ENCODE data around the gene LRRC26. TPM values are rescaled to one million over a fixed set of nuclear protein-coding genes. Genes with fewer than 3 reads are reported as not detected.
"Not testable (repeated sequence)": the region's sequence is repeated elsewhere in the genome, so short reads cannot be mapped to it uniquely, and the experiment has no call there.

LRRC26 gene
- total and polyA plus RNA-seq, 4 donors, result 0.12 to 5.2 (median 0.57) TPM

GRCh38 chr9:137138058-137138721, 31.7 kb downstream of the LRRC26 start:
- no peak for DNase-seq
- no peak for ATAC-seq (ENCODE audit: insufficient read depth, low FRiP score)
- peaks cover 17 to 56% (median 29%) of the 10 kb centered on the region in 3 donors for H3K27me3 ChIP-seq (ENCODE audit: control insufficient read depth in 3 of 3, insufficient read depth in 3 of 3, low read length in 2 of 3)

GRCh38 chr9:137136881-137137607, 32.8 kb downstream of the LRRC26 start:
- no peak for TF ChIP-seq CTCF (IDR thresholded peaks at IDR 0.05; ENCODE audit: control extremely low read depth, extremely low read depth)
- Histone ChIP-seq H3K36me3 (ENCODE audit: control insufficient read depth in 4 of 4, insufficient read depth in 4 of 4, low read length in 4 of 4) (no peaks in the 10 kb centered on the region), H3K9me3 (ENCODE audit: control insufficient read depth in 4 of 4, insufficient read depth in 3 of 4, low read length in 3 of 4) (peaks cover 0 to 5% (median 0%) of the 10 kb centered on the region in 4 donors), H3K4me3 (no peak overlapping the region), H3K9ac (ENCODE audit: insufficient read depth in 1 of 2, low read length in 2 of 2) (no peak overlapping the region), H3K4me1 (ENCODE audit: control insufficient read depth in 5 of 5, insufficient read depth in 5 of 5, low read length in 5 of 5) (peaks cover 0 to 3% (median 0%) of the 10 kb centered on the region in 5 donors), H3K27ac (ENCODE audit: low read depth in 1 of 2, low read length in 1 of 2) (no peak overlapping the region), H3K27me3 (ENCODE audit: control insufficient read depth in 3 of 3, insufficient read depth in 3 of 3, low read length in 2 of 3) (peaks cover 17 to 52% (median 29%) of the 10 kb centered on the region in 3 donors)
- 73 to 81% methylated on average over 23 of the region's 23 CpGs for WGBS, 2 donors
- no peak for DNase-seq
- ATAC-seq (ENCODE audit: insufficient read depth, low FRiP score), result no peak

More at GRCh38 chr9:137138058-137138721, 31.7 kb downstream of the LRRC26 start:
- H3K27ac ChIP-seq (ENCODE audit: low read depth in 1 of 2, low read length in 1 of 2), result no peak overlapping the region
- 6 to 9% methylated on average over 24 to 25 of the region's 25 CpGs for whole genome bisulfite sequencing, 2 donors
- H3K9ac ChIP-seq (ENCODE audit: insufficient read depth in 1 of 2, low read length in 2 of 2), result no peak overlapping the region
- no peak for TF ChIP-seq CTCF (IDR thresholded peaks at IDR 0.05; ENCODE audit: control extremely low read depth, extremely low read depth)
- no peaks in the 10 kb centered on the region for H3K36me3 ChIP-seq (ENCODE audit: control insufficient read depth in 4 of 4, insufficient read depth in 4 of 4, low read length in 4 of 4)
- H3K9me3 ChIP-seq (ENCODE audit: control insufficient read depth in 4 of 4, insufficient read depth in 3 of 4, low read length in 3 of 4), result peaks cover 0 to 7% (median 0%) of the 10 kb centered on the region in 4 donors
- no peak overlapping the region for H3K4me3 ChIP-seq
- H3K4me1 ChIP-seq (ENCODE audit: control insufficient read depth in 5 of 5, insufficient read depth in 5 of 5, low read length in 5 of 5), result peaks cover 0 to 3% (median 0%) of the 10 kb centered on the region in 5 donors

GRCh38 chr9:137136261-137136880, 33.5 kb downstream of the LRRC26 start:
- WGBS, 2 donors, result 28 to 37% methylated on average over 25 to 27 of the region's 27 CpGs
- peaks cover 0 to 3% (median 0%) of the 10 kb centered on the region in 5 donors for H3K4me1 ChIP-seq (ENCODE audit: control insufficient read depth in 5 of 5, insufficient read depth in 5 of 5, low read length in 5 of 5)
- no peak for TF ChIP-seq CTCF (IDR thresholded peaks at IDR 0.05; ENCODE audit: control extremely low read depth, extremely low read depth)
- H3K9ac ChIP-seq (ENCODE audit: insufficient read depth in 1 of 2, low read length in 2 of 2), result no peak overlapping the region
- H3K4me3 ChIP-seq, result no peak overlapping the region
- H3K36me3 ChIP-seq (ENCODE audit: control insufficient read depth in 4 of 4, insufficient read depth in 4 of 4, low read length in 4 of 4), result no peaks in the 10 kb centered on the region
- H3K27me3 ChIP-seq (ENCODE audit: control insufficient read depth in 3 of 3, insufficient read depth in 3 of 3, low read length in 2 of 3), result peaks cover 17 to 49% (median 29%) of the 10 kb centered on the region in 3 donors
- H3K27ac ChIP-seq (ENCODE audit: low read depth in 1 of 2, low read length in 1 of 2), result no peak overlapping the region
- ATAC-seq (ENCODE audit: insufficient read depth, low FRiP score) (no peak), DNase-seq (no peak)
- H3K9me3 ChIP-seq (ENCODE audit: control insufficient read depth in 4 of 4, insufficient read depth in 3 of 4, low read length in 3 of 4), result peaks cover 0 to 4% (median 0%) of the 10 kb centered on the region in 4 donors

GRCh38 chr9:137135154-137135553, 34.7 kb downstream of the LRRC26 start:
- H3K36me3 ChIP-seq (ENCODE audit: control insufficient read depth in 4 of 4, insufficient read depth in 4 of 4, low read length in 4 of 4); H3K4me1 ChIP-seq (ENCODE audit: control insufficient read depth in 5 of 5, insufficient read depth in 5 of 5, low read length in 5 of 5); DNase-seq; H3K9ac ChIP-seq (ENCODE audit: insufficient read depth in 1 of 2, low read length in 2 of 2); H3K27ac ChIP-seq (ENCODE audit: low read depth in 1 of 2, low read length in 1 of 2); H3K9me3 ChIP-seq (ENCODE audit: control insufficient read depth in 4 of 4, insufficient read depth in 3 of 4, low read length in 3 of 4); ATAC-seq (ENCODE audit: insufficient read depth, low FRiP score); H3K4me3 ChIP-seq: not testable (repeated sequence)
- H3K27me3 ChIP-seq (ENCODE audit: control insufficient read depth in 3 of 3, insufficient read depth in 3 of 3, low read length in 2 of 3), result peaks cover 12 to 40% (median 24%) of the 10 kb centered on the region in 3 donors
- WGBS, 2 donors, result 80 to 86% methylated on average over 9 of the region's 9 CpGs

Data from lung (tissue), 12 donors.